Stimulated activated CD4-positive, alpha-beta T cell treated with anti-CD3 and anti-CD28 coated beads, Interleukin-2, amount 100 ng/mL, for 48 hours (primary cell): ENCODE measurements around the gene LACRT.
A peak's percentile ranks its signal among the peaks of the same experiment; 100 is the strongest.

Experiments
- DNase-seq, 2 donors: peaks; one replicate each; pipeline ENCODE4 v3.0.0-alpha.2; 2020

The LACRT gene

GRCh38 chr12:54631988-54632728 is 2.5 kb downstream of the LACRT start:
- DNase-seq = no peak

DNA sequence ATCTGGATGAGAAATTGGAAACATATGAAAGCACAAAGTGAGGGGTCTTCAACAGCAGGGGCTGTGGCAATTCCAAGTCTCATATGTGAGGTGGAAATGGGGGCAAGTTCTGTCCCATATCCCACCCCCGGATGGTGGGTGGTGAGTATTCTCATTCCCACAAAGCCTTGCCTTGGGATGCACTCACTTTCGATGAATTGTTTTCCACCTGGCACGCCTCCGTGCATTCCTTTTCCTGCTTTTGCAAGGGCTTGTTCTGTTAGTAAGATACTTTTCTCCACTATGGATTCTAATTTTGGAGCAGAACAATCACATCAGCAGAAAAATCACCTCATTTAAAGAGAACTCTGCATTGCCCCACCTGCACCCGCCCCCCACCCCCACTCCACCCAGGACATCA is 3.1 kb downstream of the LACRT start:
- no peak for DNase-seq

DNA sequence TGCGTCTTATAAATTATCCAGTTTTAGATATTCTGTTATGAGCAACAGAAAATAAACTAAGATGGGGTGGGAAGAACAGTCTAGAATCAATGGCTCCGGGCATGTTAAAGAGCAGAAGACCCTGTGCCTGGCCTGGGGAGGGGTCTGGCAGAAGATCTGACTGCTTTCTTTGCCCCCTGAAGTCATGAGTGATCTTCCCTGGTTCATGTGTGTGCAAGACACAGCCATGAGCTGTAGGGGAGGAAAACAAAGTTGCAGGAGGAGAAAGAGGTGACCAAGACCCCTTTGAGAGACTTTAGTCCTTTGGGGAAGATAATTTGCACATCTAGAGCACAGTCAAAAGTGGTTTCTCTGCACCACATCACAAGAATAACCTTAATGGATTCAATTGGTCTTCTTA is 4.8 kb downstream of the LACRT start:
- DNase-seq = no peak

DNA sequence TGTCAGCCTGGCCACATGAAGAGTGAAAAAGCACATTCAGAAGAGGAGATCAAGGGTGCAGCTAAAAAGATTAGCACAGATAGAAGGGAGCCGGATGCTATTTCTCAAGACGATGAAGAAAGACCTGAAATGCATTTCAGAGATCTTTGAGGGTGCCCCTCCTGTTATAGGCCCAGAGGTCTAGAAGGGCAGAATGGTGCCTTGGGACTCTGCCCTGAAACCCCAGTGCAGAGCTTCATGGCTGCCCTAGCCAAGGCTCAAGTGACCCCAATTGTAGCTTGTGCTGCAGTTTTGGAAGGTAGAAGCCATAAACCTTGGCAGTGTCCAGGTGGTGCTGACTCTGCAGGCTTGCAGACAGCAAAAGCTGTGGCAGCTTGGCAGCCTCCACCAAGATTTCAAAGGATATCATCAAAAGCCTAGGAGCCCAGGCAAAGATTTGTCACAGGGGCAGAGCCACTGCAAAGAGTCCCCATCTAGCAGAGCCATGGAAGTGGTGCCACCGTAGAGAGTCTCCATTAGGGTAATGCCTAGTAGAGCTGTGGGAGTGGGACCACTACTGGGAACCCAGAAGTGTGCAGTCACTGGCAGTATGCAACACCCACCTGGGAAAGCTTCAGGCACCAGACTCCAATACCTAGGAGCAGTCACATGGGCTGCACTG is 6.4 kb downstream of the LACRT start:
- DNase-seq = no peak

DNA sequence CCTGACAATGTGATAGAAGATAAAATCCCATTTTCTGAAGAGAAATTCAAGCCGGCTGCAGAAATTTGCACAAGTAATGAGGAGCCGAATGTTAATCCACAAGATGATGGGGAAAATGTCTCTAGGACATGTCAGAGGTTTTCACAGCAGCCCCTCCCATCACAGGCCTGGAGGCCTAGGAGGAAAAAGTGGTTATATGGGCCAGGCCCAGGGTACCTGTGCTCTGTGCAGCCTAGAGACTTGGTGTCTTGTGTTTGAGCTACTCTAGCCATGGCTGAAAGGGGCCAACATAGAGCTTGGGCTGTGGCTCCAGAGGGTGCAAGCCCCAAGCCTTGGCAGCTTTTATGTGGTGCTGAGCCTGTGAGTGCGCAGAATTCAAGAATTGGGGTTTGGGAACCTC is 7.4 kb downstream of the LACRT start:
- DNase-seq = no peak

DNA sequence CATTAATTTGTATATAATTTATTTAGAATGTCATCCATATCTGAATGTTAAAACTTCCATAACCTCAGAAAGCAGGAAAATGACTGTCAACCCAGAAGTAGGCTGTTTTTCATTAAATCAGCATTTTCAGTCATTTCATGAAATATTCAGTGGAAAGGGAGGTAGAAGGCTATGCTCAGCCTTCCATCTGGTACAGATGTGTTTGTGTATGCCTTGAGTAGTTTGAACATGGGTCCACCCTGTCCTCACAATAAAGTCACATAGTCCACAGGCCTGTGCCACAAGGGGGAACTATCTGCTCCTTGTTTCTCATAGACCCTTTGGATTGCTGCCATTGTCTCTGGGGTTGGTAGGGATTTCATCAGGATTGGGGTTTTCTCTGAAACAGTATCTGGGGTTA is 9.1 kb downstream of the LACRT start:
- DNase-seq = no peak

GRCh38 chr12:54624315-54625279 is 10.1 kb downstream of the LACRT start:
- no peak for DNase-seq

DNA sequence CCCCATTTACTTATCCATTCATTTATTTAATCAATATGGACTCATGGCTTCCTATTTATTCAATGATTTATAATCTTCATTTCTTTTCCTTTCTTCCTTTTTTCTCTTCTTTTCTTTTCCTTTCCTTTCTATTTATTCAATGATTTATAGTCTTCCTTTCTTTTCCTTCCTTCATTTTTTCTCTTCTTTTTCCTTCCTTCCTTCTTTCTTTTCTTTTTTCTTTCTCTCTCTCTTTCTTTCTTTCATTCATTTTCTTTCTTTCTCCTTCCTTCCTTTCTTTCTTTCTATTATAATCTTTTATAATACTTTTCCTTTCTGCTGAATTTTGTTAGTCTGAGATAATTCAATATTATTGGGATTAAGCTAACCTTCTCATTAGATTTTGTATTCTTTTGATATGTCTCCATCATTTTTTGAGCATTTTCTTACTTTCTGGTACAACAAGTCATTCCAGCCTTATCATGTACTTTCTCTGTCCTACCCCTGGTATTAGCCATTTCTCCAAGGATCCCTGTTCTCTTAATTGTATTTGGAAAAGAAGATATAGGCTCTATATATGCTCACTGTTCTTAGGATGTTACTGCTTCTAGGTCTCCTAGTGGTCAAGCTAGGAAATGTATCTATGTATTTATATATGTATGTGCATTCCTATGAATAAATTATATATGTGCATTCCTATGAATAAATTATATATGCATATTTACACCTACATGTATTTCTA is 12.1 kb downstream of the LACRT start:
- DNase-seq = no peak

DNA sequence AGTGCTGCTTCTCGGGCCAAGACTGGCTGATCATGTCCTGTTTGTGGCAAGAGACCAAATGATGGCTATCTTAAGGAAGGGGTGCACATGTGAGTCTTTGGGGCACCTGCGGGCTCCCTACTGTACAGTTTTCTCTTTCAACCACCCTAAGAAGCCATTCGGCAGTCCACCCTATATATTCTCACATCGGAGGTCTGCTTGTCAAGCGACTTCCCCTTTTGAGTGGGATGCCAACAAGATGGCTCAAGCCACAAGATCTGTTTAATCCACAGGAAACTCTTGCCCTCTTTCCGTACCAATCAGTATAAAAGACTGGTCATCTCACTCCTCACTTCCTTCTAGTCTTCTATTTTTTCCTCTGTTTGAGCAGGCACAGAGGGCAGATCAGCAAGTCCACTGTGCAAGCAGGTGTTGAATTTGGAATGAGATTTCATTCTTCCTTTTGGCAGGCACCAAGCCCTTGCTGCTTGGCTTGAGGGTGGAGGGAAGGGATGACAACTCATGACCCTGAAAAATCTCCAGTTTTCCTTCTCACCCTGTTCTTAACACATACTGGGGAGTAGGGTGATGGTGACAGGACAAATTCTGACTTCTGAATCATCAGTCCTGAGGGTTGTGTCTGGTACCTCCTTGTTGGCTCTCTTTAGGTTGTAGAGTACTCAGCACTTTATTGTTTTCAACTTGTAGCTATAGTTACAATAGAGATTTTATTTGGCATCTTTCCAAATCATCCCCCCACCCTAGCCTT is 17.6 kb downstream of the LACRT start:
- DNase-seq = no peak

DNA sequence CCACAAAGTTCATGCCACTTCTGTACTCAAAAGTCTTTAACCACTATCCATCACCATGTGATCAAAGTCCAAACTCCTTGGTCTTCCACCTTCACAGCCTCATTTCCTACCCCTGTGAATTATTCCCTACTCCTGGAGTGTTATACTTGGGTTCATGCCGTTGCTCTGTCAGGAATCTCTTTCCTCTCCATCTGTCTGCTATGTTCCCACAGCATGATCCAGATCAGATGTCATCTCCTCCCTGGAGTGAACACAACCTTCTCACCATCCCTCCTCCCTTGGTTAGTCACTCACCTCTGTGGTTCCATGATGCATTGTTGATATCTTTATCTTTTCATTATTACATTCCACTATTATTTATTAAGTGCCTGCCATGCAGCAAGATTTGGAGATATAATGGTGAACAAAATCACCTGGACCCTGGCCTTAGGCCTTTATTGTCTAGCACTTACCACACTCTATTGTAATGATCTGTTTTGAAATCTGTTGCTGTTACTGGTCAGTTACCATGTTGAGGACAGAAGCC is 22.4 kb downstream of the LACRT start:
- no peak for DNase-seq

DNA sequence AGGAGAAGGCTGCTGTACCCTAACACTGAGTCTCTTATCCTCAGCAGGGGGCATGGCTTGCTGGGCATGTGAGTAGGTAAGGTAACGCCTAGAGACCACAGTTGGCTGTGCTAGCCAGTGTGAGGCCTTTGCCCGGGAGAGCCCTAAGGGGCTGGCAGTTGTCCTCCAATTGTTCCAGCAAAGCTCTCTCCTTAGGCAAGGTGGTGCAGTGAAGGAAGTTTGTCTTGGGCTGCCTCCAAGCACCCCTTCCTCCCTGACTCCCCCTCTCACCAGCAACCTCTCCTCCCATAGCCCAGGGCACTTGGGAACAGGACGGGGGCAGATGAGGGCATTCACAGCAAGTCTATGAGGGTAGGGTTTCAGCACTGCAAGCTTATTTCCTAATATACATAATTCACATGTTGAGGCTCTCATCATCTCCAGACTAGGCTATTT is 23.0 kb downstream of the LACRT start:
- DNase-seq = no peak

- no peak for DNase-seq
Observed at GRCh38 chr12:54608769-54609168, 25.9 kb downstream of the LACRT start.

GRCh38 chr12:54608156-54608555 is 26.5 kb downstream of the LACRT start:
- no peak for DNase-seq

DNA sequence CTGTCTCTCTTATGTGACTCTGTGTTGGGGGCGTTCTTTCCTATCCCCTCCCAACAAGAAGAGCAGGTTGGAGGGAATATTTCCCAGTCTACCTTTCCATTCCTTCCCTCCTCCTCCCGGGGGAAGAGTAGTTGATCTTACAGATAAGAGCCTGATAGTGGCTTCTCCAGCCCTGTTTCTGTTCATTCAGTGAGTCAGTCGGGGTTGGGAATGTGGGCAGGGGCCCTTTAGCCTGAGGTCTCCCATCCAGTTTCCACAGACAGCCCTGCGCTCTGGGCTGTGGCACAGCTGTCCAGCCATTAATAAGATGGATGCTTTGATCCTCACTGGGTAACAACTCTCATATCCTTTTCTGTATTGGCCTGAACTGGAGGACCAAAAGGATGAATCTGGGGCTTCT is 28.1 kb downstream of the LACRT start:
- DNase-seq = no peak

DNA sequence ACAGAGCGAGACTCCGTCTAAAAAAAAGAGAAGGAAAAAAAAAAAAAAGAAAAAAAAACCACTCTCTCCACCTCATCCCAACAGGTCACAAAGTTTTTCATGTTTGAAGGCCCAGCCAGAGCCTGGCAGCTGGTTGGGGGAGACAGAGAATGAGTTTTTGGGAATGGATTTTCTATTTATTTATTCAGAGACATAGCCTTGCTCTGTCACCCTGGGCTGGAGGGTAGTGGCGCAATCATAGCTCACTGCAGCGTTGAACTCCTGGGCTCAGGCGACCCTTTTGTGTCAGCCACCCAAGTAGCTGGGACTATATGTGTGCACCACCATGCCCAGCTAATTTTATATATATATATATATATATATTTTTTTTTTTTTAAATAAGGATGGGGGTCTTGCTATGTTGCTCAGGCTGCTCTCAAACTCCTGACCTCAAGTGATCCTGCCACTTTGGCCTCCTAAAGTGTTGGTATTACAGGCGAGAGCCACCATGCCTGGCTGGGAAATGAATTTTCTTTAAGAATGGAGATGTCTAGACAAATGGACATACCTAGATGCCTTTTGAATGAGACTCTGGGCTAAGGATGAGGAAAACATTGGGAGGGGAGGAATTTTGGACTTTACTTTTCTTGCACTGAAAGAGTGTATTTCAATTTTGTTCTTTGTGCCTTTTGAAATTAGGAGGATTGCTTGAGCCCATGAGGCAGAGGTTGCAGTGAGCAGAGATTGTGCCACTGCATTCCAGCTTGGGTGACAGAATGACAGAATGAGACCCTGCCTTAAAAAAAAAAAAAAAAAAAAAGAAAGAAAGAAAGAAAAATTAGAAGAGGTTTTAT is 29.3 kb downstream of the LACRT start:
- no peak for DNase-seq

DNA sequence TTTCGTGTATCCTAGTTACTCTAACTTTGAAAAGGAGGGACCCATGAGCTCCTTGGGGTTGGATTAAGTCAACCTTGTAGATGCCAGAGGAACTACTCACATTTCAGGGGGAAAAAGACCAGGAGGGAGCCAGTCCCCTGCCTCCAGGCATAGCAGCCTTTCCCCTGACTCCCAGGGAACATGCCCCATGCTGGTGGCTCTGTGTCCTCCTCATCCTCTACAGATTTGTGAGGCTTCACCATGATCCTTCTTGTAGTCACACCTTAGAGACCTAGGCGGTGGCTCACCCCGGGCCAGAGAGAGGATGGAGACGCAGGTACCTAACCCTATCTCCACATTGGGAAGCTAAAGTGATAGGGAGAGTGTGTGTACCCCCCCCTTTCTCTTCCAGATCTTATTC is 30.3 kb downstream of the LACRT start:
- no peak for DNase-seq

DNA sequence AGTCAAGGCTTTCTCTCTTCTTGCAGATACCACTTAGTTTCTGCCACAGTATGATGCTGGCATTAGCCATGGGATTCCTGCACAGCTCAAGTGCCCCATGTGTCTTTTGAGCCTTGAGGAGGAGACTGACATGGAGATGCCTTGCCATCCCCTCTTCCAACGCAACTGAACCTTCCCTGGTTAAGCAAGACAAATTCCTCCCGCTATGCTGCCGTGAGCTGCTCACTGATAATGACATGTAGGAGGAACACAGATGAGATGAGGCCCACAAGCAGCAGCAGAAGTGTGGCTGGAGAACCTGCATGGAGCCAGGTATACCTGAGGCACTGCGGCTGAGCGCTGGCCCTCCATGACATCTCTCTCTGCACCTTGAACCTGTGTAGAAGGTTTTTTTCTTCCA is 30.8 kb downstream of the LACRT start:
- no peak for DNase-seq

DNA sequence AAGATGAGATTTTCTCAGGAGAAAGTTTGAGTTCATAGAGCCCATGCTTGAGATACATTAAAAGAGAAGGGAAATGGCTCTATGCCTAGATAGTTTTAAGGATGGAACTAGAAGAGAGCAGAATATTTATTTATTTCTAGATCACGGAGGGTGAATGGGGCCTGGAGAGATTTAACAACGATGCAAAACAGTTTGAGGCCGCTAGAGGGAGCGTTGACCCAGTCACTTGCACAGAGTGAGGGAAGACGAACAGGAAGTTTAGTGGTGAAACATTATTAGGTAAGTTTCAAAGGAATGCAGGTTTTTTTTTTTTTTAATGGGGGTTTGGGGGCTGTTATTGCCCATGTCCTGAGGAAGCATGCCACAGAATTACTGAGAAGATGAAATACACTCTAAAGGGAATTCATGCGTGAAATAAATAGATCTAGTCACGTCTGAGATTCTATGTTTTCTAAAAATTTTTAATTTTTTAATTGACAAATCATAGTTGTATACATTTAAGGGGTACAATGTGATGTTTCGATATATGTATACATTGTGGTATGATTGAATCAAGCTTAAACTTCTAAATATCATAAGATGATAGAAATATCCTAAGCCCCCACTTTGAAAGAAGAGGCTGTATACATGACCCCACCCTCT is 31.4 kb downstream of the LACRT start:
- peak; percentile 58 to 61 for DNase-seq

GRCh38 chr12:54602661-54603060 is 32.0 kb downstream of the LACRT start:
- DNase-seq = no peak

- DNase-seq = no peak
Observed at GRCh38 chr12:54601841-54602240, 32.9 kb downstream of the LACRT start.
